Upper lobe of right lung (tissue), 1 donor: ENCODE results near the gene OR9Q1. TPM values are rescaled to one million over a fixed set of nuclear protein-coding genes. Genes with fewer than 3 reads are reported as not detected.
"Not testable (repeated sequence)": the region's sequence is repeated elsewhere in the genome, so short reads cannot be mapped to it uniquely, and the experiment has no call there.

ENCODE experiments used
- ATAC-seq: fragments of 200-7000 bp; cut with Tn5 transposase; one replicate; pipeline ENCODE4 v1.9.1; 2020; ENCODE audit warnings: mild to moderate bottlenecking, moderate library complexity
- DNase-seq: peaks from one replicate; pipeline ENCODE4 v3.0.0-alpha.2; 2020
- H3K27ac ChIP-seq: fragments of 200-600 bp; one replicate; pipeline ENCODE4 v1.8.0; 2022
- H3K27me3 ChIP-seq: fragments of 200-600 bp; one replicate; pipeline ENCODE4 v1.8.0; 2022; ENCODE audit warnings: mild to moderate bottlenecking
- H3K36me3 ChIP-seq: fragments of 200-600 bp; one replicate; pipeline ENCODE4 v1.8.0; 2022
- H3K4me1 ChIP-seq: fragments of 200-600 bp; one replicate; pipeline ENCODE4 v1.8.0; 2022
- H3K4me3 ChIP-seq: fragments of 200-600 bp; one replicate; pipeline ENCODE4 v1.8.0; 2022; ENCODE audit warnings: mild to moderate bottlenecking
- H3K9me3 ChIP-seq: fragments of 200-600 bp; one replicate; pipeline ENCODE4 v1.8.0; 2022
- CTCF ChIP-seq: fragments of 200-600 bp; IDR thresholded peaks from one replicate; pipeline ENCODE4 v1.8.0; 2022; ENCODE audit warnings: antibody characterized with exemption
- intact Hi-C: fragments of 100-400 bp; cut with DNase I; formaldehyde crosslinking; loops from one replicate; pipeline ENCODE4 v1.11.0; 2022
- total RNA-seq: library from RNA; stranded (reverse); fragmentation: NEBNext Ultra II Directional; extraction: Animal tissue kit (Norgen Biotek cat#: 25700); gene quantifications from one replicate; pipeline ENCODE4 v1.2.1, GENCODE V29; 2021
- donor health status: DM: no; HTN: yes; CAD: no; lungs with severe emphysema.

OR9Q1 gene
- total RNA-seq, 1 donor from 2014 or later, result not detected

GRCh38 chr11:58193391-58193790, 169.7 kb downstream of the OR9Q1 start:
- DNase-seq (no peak), ATAC-seq (no peak)
- no peaks in the 10 kb centered on the region for H3K4me1 ChIP-seq
- intact Hi-C loops, result no loop called here
- H3K27me3 ChIP-seq, result no peaks in the 10 kb centered on the region
- H3K9me3 ChIP-seq, result no peaks in the 10 kb centered on the region
- no peak overlapping the region for H3K27ac ChIP-seq
- no peak for TF ChIP-seq CTCF
- no peak overlapping the region for H3K4me3 ChIP-seq
- no peaks in the 10 kb centered on the region for H3K36me3 ChIP-seq

- Histone ChIP-seq H3K36me3 (no peaks in the 10 kb centered on the region), H3K4me3 (no peak overlapping the region), H3K27ac (no peak overlapping the region), H3K4me1 (no peaks in the 10 kb centered on the region), H3K27me3 (no peaks in the 10 kb centered on the region), H3K9me3 (no peaks in the 10 kb centered on the region)
- no peak for TF ChIP-seq CTCF
- no peak for ATAC-seq
- no peak for DNase-seq
- intact Hi-C loops, result no loop called here
These were observed 172.3 kb downstream of the OR9Q1 start for GRCh38 chr11:58195939-58196338.

- Histone ChIP-seq H3K27me3 (no peaks in the 10 kb centered on the region), H3K4me1 (no peaks in the 10 kb centered on the region), H3K4me3 (no peak overlapping the region), H3K9me3 (no peaks in the 10 kb centered on the region), H3K36me3 (no peaks in the 10 kb centered on the region), H3K27ac (no peak overlapping the region)
- ATAC-seq (no peak), DNase-seq (no peak)
- TF ChIP-seq CTCF, result no peak
- intact Hi-C loops, result no loop called here
These were observed 175.6 kb downstream of the OR9Q1 start for GRCh38 chr11:58199271-58199670.

GRCh38 chr11:58204042-58204441, 180.4 kb downstream of the OR9Q1 start, which contains the start of gene OR1S2:
OR1S2 (minus strand) TSS chr11:58204142; CDS start chr11:58204142, 0 bp downstream.
- no peak for ATAC-seq
- H3K4me1 ChIP-seq, result no peaks in the 10 kb centered on the region
- intact Hi-C loops, result no loop called here
- no peaks in the 10 kb centered on the region for H3K36me3 ChIP-seq
- no peak for DNase-seq
- no peaks in the 10 kb centered on the region for H3K9me3 ChIP-seq
- H3K4me3 ChIP-seq, result no peak within 1 kb of the TSS
- TF ChIP-seq CTCF, result no peak
- H3K27ac ChIP-seq, result no peak within 1 kb of the TSS
- no peaks in the 10 kb centered on the region for H3K27me3 ChIP-seq

GRCh38 chr11:58212420-58212819, 188.7 kb downstream of the OR9Q1 start, which contains the start of gene OR1S1:
OR1S1 (plus strand) TSS chr11:58212720.
- H3K36me3 ChIP-seq, ATAC-seq, intact Hi-C loops, DNase-seq, H3K4me1 ChIP-seq, H3K27ac ChIP-seq, H3K4me3 ChIP-seq, H3K9me3 ChIP-seq, H3K27me3 ChIP-seq: not testable (repeated sequence)

GRCh38 chr11:58216476-58216875, 192.8 kb downstream of the OR9Q1 start:
- no peaks in the 10 kb centered on the region for H3K9me3 ChIP-seq
- H3K27ac ChIP-seq, result no peak overlapping the region
- ATAC-seq (no peak), DNase-seq (no peak)
- H3K27me3 ChIP-seq, result no peaks in the 10 kb centered on the region
- H3K36me3 ChIP-seq, result no peaks in the 10 kb centered on the region
- no peaks in the 10 kb centered on the region for H3K4me1 ChIP-seq
- H3K4me3 ChIP-seq, result no peak overlapping the region
- TF ChIP-seq CTCF, result no peak
- intact Hi-C loops, result no loop called here
